SK-N-SH (cell line): ENCODE measurements around the gene LRRTM2. TPM values are rescaled to one million over a fixed set of nuclear protein-coding genes. Genes with fewer than 3 reads are reported as not detected.

Source experiments
- CTCF ChIA-PET: fragments of 300-600, 350-600 bp; formaldehyde crosslinking; extraction: SDS; loops from one replicate; lab custom pipeline; 2021; lab: Yijun Ruan, JAX
- POLR2A ChIA-PET: fragments of 350-600 bp; sonication (Branson Sonifier 250); formaldehyde crosslinking; extraction: SDS; loops from one replicate; lab custom pipeline; 2020; ENCODE audit warnings: antibody characterized with exemption, inconsistent platforms; lab: Yijun Ruan, JAX
- DNase-seq: peaks from one replicate; pipeline ENCODE4 v3.0.0; 2012
- H2AFZ ChIP-seq: fragments of 200-600 bp; sonication (generic); 2 replicates; pipeline ENCODE4 v1.8.1; 2016; ENCODE audit warnings: antibody characterized with exemption, mild to moderate bottlenecking, low read depth
- H3F3A ChIP-seq: fragments of 200-600 bp; sonication (generic); replicated peaks from 2 replicates; pipeline ENCODE3; 2016; ENCODE audit warnings: antibody characterized with exemption, mild to moderate bottlenecking; ENCODE audit not compliant: insufficient read depth
- H3K27ac ChIP-seq, 2 experiments: fragments of 200-500 bp in 1 of 2; fragments of 200-600 bp in 1 of 2; sonication (Bioruptor generic) in 1 of 2; sonication (generic), shearing (Covaris generic) in 1 of 2; 2 replicates each; pipeline versions ENCODE4 v1.5.1 to v1.6.1; 2014 to 2016; ENCODE audit warnings: low read depth in 2 of 2, inconsistent platforms in 1 of 2, low read length in 1 of 2, mild to moderate bottlenecking in 1 of 2, mixed read lengths in 1 of 2
- H3K27me3 ChIP-seq: fragments of 200-600 bp; sonication (generic), shearing (Covaris generic); 2 replicates; pipeline ENCODE4 v1.6.1; 2016; ENCODE audit warnings: mixed run types; ENCODE audit not compliant: insufficient read depth
- H3K36me3 ChIP-seq, 2 experiments: fragments of 200-500 bp in 1 of 2; fragments of 200-600 bp in 1 of 2; sonication (Bioruptor generic) in 1 of 2; sonication (generic) in 1 of 2; replicated peaks in 1 of 2; 2 replicates each; pipeline versions ENCODE3 to v1.5.1; 2014 to 2016; ENCODE audit warnings: low read length in 1 of 2, mild to moderate bottlenecking in 1 of 2; ENCODE audit not compliant: insufficient read depth in 2 of 2, control insufficient read depth in 1 of 2
- H3K4me1 ChIP-seq, 2 experiments: fragments of 200-500 bp in 1 of 2; fragments of 200-600 bp in 1 of 2; sonication (Bioruptor generic) in 1 of 2; sonication (generic), shearing (Covaris generic) in 1 of 2; 2 replicates each; pipeline versions ENCODE4 v1.5.1 to v1.6.1; 2014 to 2016; ENCODE audit warnings: low read depth in 1 of 2, low read length in 1 of 2, mixed run types in 1 of 2; ENCODE audit not compliant: insufficient read depth in 2 of 2, control insufficient read depth in 1 of 2
- H3K4me2 ChIP-seq: fragments of 200-600 bp; sonication (generic), shearing (Covaris generic); 2 replicates; pipeline ENCODE4 v1.6.1; 2017; ENCODE audit warnings: mixed run types
- H3K4me3 ChIP-seq, 2 experiments: fragments of 200-500 bp in 1 of 2; fragments of 200-600 bp in 1 of 2; sonication (Bioruptor generic) in 1 of 2; sonication (generic), shearing (Covaris generic) in 1 of 2; 2 replicates each; pipeline versions ENCODE4 v1.5.1 to v1.8.1; 2014 to 2016; ENCODE audit warnings: low read depth in 2 of 2, inconsistent platforms in 1 of 2, low read length in 1 of 2, mild to moderate bottlenecking in 1 of 2, mixed read lengths in 1 of 2, moderate library complexity in 1 of 2
- H3K79me2 ChIP-seq: fragments of 200-600 bp; sonication (generic); 2 replicates; pipeline ENCODE4 v1.8.1; 2017; ENCODE audit warnings: mild to moderate bottlenecking; ENCODE audit not compliant: insufficient read depth
- H3K9ac ChIP-seq: fragments of 200-600 bp; sonication (generic); 2 replicates; pipeline ENCODE4 v1.6.1; 2017; ENCODE audit warnings: mixed run types
- H3K9me2 ChIP-seq: fragments of 200-600 bp; sonication (generic); 2 replicates; pipeline ENCODE4 v1.6.1; 2017; ENCODE audit warnings: mixed run types
- H3K9me3 ChIP-seq: fragments of 200-600 bp; sonication (generic); 2 replicates; pipeline ENCODE4 v1.6.1; 2017; ENCODE audit warnings: mixed run types, mild to moderate bottlenecking, moderate library complexity
- H4K20me1 ChIP-seq: fragments of 200-600 bp; sonication (generic); 2 replicates; pipeline ENCODE4 v1.6.1; 2017; ENCODE audit warnings: mild to moderate bottlenecking, mixed run types; ENCODE audit not compliant: insufficient read depth
- EP300 ChIP-seq, 2 experiments: IDR thresholded peaks; 2 replicates each; pipeline versions ENCODE4 v1.4.0 to v1.6.1; 2012; ENCODE audit warnings: borderline replicate concordance in 1 of 2, low read depth in 1 of 2, low read length in 1 of 2
- FOSL2 ChIP-seq: IDR thresholded peaks from 2 replicates; pipeline ENCODE4 v1.4.0; 2012; ENCODE audit warnings: low read depth, mild to moderate bottlenecking, moderate library complexity, borderline replicate concordance
- FOXJ3 ChIP-seq: sonication (generic); formaldehyde crosslinking; IDR thresholded peaks from 2 replicates; pipeline ENCODE4 v1.5.1; 2020; ENCODE audit warnings: mild to moderate bottlenecking, missing genetic modification reagents
- GATA2 ChIP-seq: sonication (generic); formaldehyde crosslinking; IDR thresholded peaks from 2 replicates; pipeline ENCODE4 v1.5.0; 2020; ENCODE audit warnings: mild to moderate bottlenecking, missing genetic modification reagents
- MEF2A ChIP-seq: IDR thresholded peaks from 2 replicates; pipeline ENCODE4 v1.4.0; 2012; ENCODE audit warnings: low read depth, borderline replicate concordance
- MXI1 ChIP-seq: IDR thresholded peaks from 2 replicates; pipeline ENCODE4 v1.6.1; 2012; ENCODE audit warnings: mild to moderate bottlenecking, low read depth, low read length, improper control_type of control experiment
- RXRA ChIP-seq: IDR thresholded peaks from 2 replicates; pipeline ENCODE4 v1.4.0; 2012; ENCODE audit warnings: low read depth, mild to moderate bottlenecking, borderline replicate concordance
- SIN3A ChIP-seq: IDR thresholded peaks from 2 replicates; pipeline ENCODE4 v1.6.1; 2012; ENCODE audit warnings: low read depth, mild to moderate bottlenecking, low read length, moderate library complexity, borderline replicate concordance
- TCF12 ChIP-seq: IDR thresholded peaks from 2 replicates; pipeline ENCODE4 v1.4.0; 2012
- TEAD4 ChIP-seq: IDR thresholded peaks from 2 replicates; pipeline ENCODE4 v1.4.0; 2012; ENCODE audit warnings: mild to moderate bottlenecking, borderline replicate concordance; ENCODE audit not compliant: insufficient read depth
- USF2 ChIP-seq: fragments of 150-350 bp; IDR thresholded peaks from 2 replicates; pipeline ENCODE4 v1.6.1; 2017; ENCODE audit warnings: antibody characterized with exemption, low read length, low read depth, borderline replicate concordance
- YY1 ChIP-seq: IDR thresholded peaks from 2 replicates; pipeline ENCODE4 v1.4.0; 2012; ENCODE audit warnings: low read depth, mild to moderate bottlenecking
- ZBTB33 ChIP-seq: IDR thresholded peaks from 2 replicates; pipeline ENCODE4 v1.4.0; 2012; ENCODE audit warnings: low read depth, borderline replicate concordance
- WGBS: methylation state at CpG from one replicate; pipeline ENCODE4 v1.1.6; 2017; ENCODE audit warnings: low lambda C conversion rate; 5-methylcytosine and 5-hydroxymethylcytosine counted together
- polyA plus RNA-seq, 3 experiments: library from polyadenylated mRNA; depleted of rRNA; stranded (reverse); fragments of >200 nt; gene quantifications; 2 replicates each; pipeline ENCODE4 v1.2.3, GENCODE V29; 2012
- TF ChIP-seq, protein P1 (sequence below): fragments of 200-600 bp; sonication (generic); IDR thresholded peaks from 2 replicates; pipeline ENCODE4 v1.6.1; 2017; ENCODE audit warnings: antibody characterized with exemption, mild to moderate bottlenecking, moderate library complexity
- TF ChIP-seq, protein P2 (sequence below): IDR thresholded peaks from 2 replicates; pipeline ENCODE4 v1.4.0; 2012; ENCODE audit warnings: low read depth

The LRRTM2 gene
- polyA plus RNA-seq, 1 of the 3 experiments (the other 2 are of a cell fraction): 0.38 TPM

- no peak for DNase-seq
- ChIA-PET POLR2A (no interaction called here), CTCF (interaction anchor here (1.0 to 1.1 kb wide), 2 partner anchors 27 to 47 kb away, joined by 3 read pairs; partner anchors contain the start of gene LRRTM2)
- Histone ChIP-seq H3K9me2 (no peaks in the 10 kb centered on the region), H4K20me1 (no peaks in the 10 kb centered on the region; the same call in 1 of the 2 replicates), H3K4me2 (no peak overlapping the region), H3F3A (peaks cover 31% of the 10 kb centered on the region), H3K9me3 (no peaks in the 10 kb centered on the region), H3K27me3 (no peaks in the 10 kb centered on the region), H3K4me3 (no peak overlapping the region), H3K79me2 (peaks cover 28% of the 10 kb centered on the region), H3K36me3 (peaks cover 14 to 54% of the 10 kb centered on the region in 2 experiments), H3K4me1 (peaks cover 0 to 41% of the 10 kb centered on the region in 2 experiments; a peak in 2 of 4 replicates), H2AFZ (no peak overlapping the region), H3K9ac (no peak overlapping the region), H3K27ac (no peak overlapping the region)
- TF ChIP-seq, protein P1, sequence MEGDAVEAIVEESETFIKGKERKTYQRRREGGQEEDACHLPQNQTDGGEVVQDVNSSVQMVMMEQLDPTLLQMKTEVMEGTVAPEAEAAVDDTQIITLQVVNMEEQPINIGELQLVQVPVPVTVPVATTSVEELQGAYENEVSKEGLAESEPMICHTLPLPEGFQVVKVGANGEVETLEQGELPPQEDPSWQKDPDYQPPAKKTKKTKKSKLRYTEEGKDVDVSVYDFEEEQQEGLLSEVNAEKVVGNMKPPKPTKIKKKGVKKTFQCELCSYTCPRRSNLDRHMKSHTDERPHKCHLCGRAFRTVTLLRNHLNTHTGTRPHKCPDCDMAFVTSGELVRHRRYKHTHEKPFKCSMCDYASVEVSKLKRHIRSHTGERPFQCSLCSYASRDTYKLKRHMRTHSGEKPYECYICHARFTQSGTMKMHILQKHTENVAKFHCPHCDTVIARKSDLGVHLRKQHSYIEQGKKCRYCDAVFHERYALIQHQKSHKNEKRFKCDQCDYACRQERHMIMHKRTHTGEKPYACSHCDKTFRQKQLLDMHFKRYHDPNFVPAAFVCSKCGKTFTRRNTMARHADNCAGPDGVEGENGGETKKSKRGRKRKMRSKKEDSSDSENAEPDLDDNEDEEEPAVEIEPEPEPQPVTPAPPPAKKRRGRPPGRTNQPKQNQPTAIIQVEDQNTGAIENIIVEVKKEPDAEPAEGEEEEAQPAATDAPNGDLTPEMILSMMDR: no peak
- no peak for TF ChIP-seq FOXJ3 (CRISPR knock-in tag)
- TF ChIP-seq SIN3A: no peak
- TF ChIP-seq EP300 (IDR thresholded peaks at IDR 0.05; ENCODE audit: borderline replicate concordance in 1 of 2, low read depth in 1 of 2, low read length in 1 of 2): no peak
- TF ChIP-seq TEAD4: no peak
- no peak for TF ChIP-seq YY1
- no peak for TF ChIP-seq TCF12
- TF ChIP-seq FOSL2: no peak
- TF ChIP-seq GATA2 (CRISPR knock-in tag): no peak
- no peak for TF ChIP-seq USF2
- TF ChIP-seq, protein P2, sequence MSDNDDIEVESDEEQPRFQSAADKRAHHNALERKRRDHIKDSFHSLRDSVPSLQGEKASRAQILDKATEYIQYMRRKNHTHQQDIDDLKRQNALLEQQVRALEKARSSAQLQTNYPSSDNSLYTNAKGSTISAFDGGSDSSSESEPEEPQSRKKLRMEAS: no peak
- no peak for TF ChIP-seq RXRA
- no peak for TF ChIP-seq ZBTB33
- no peak for TF ChIP-seq MEF2A
- no peak for TF ChIP-seq MXI1
- WGBS: 97% methylated on average over 2 of the region's 2 CpGs
These were observed 26.6 kb upstream of the LRRTM2 start for GRCh38 chr5:138901716-138902115.
